CD4-positive, alpha-beta T cell (primary cell): ENCODE results near the gene RNF144A. TPM values are rescaled to one million over a fixed set of nuclear protein-coding genes. Genes with fewer than 3 reads are reported as not detected.

ENCODE experiments used
- ATAC-seq: fragments of 200-7000 bp; cut with Tn5 transposase; one replicate; pipeline ENCODE4 v1.10.0; 2022; ENCODE audit warnings: mild to moderate bottlenecking; ENCODE audit not compliant: poor library complexity
- CTCF ChIA-PET: fragments of 350-600 bp; sonication (Branson Sonifier 250); formaldehyde crosslinking; loops from one replicate; lab custom pipeline; 2021; ENCODE audit warnings: antibody characterized with exemption, inconsistent platforms; lab: Charles Lee
- POLR2A ChIA-PET: fragments of 350-600 bp; sonication (Branson Sonifier 250); formaldehyde crosslinking; loops from one replicate; lab custom pipeline; 2021; ENCODE audit warnings: antibody characterized with exemption, inconsistent platforms; lab: Charles Lee
- DNase-seq, 14 experiments: peaks; one replicate each; pipeline ENCODE4 v3.0.0-alpha.2; 2013 to 2020; ENCODE audit warnings: mixed read lengths in 2 of 14
- H3K27ac ChIP-seq, 2 donors: one replicate each; pipeline versions ENCODE4 v1.5.1 to v1.7.0; 2013; ENCODE audit warnings: low read length in 2 of 2, low read depth in 1 of 2, mild to moderate bottlenecking in 1 of 2
- H3K27me3 ChIP-seq, 2 experiments: 1 replicate in 1 of 2; 2 replicates in 1 of 2; pipeline versions ENCODE4 v1.6.1 to v1.7.0; 2013; ENCODE audit warnings: low read length in 2 of 2, control low read depth in 1 of 2, mild to moderate bottlenecking in 1 of 2, moderate library complexity in 1 of 2; ENCODE audit not compliant: insufficient read depth in 2 of 2, control insufficient read depth in 1 of 2
- H3K36me3 ChIP-seq: one replicate; pipeline ENCODE4 v1.6.1; 2013; ENCODE audit warnings: low read length, control low read depth; ENCODE audit not compliant: insufficient read depth
- H3K4me1 ChIP-seq: one replicate; pipeline ENCODE4 v1.6.1; 2013; ENCODE audit warnings: low read length, control low read depth; ENCODE audit not compliant: insufficient read depth
- H3K4me3 ChIP-seq: one replicate; pipeline ENCODE4 v1.5.1; 2013; ENCODE audit warnings: mild to moderate bottlenecking, low read length, moderate library complexity
- H3K9me3 ChIP-seq, 2 experiments: 1 replicate in 1 of 2; 2 replicates in 1 of 2; pipeline versions ENCODE4 v1.6.1 to v1.7.0; 2013; ENCODE audit warnings: low read length in 2 of 2, mild to moderate bottlenecking in 2 of 2, control low read depth in 1 of 2, moderate library complexity in 1 of 2; ENCODE audit not compliant: control insufficient read depth in 1 of 2, insufficient read depth in 1 of 2
- H3K27ac Mint-ChIP-seq: one replicate; pipeline ENCODE4 v1.8.0; 2020; ENCODE audit warnings: mixed read lengths
- H3K27me3 Mint-ChIP-seq: one replicate; pipeline ENCODE4 v1.8.0; 2021; ENCODE audit warnings: mixed read lengths
- H3K36me3 Mint-ChIP-seq: one replicate; pipeline ENCODE4 v1.8.0; 2021; ENCODE audit warnings: low read depth, mixed read lengths
- H3K4me1 Mint-ChIP-seq: one replicate; pipeline ENCODE4 v1.8.0; 2021; ENCODE audit warnings: low read depth, mixed read lengths
- H3K4me3 Mint-ChIP-seq: one replicate; pipeline ENCODE4 v1.8.0; 2020; ENCODE audit warnings: mild to moderate bottlenecking, mixed read lengths
- H3K9me3 Mint-ChIP-seq: one replicate; pipeline ENCODE4 v1.8.0; 2020; ENCODE audit warnings: mixed read lengths
- CTCF ChIP-seq: fragments of 200-600 bp; IDR thresholded peaks from one replicate; pipeline ENCODE4 v1.8.0; 2022; ENCODE audit warnings: antibody characterized with exemption, mild to moderate bottlenecking
- intact Hi-C, 2 experiments: fragments of 100-400 bp; cut with DNase I in 1 of 2; cut with micrococcal nuclease in 1 of 2; formaldehyde crosslinking; loops; one replicate each; pipeline versions ENCODE4 v1.15.1 to v1.9.0; 2023 to 2025; cut with DNase I, micrococcal nuclease
- total RNA-seq, 174 experiments: library from RNA in 2 of 174; stranded (reverse) in 2 of 174; gene quantifications; one replicate each; pipeline ENCODE4 v1.2.3 and lab custom pipeline; 2021 to 2026

RNF144A gene
- total RNA-seq, 2 experiments from 2014 or later: 39.0 to 40.1 TPM

- POLR2A ChIA-PET: interaction anchor here (1.0 to 1.7 kb wide), 2 partner anchors 9 to 10 kb away, joined by 3 to 5 read pairs; no protein-coding TSS in a partner anchor
- intact Hi-C loops: no loop called here
- ATAC-seq: peak; percentile 43
Measured at GRCh38 chr2:7068457-7068856, 151.2 kb downstream of the RNF144A start.

GRCh38 chr2:7070483-7070882, 153.3 kb downstream of the RNF144A start:
- H3K27ac Mint-ChIP-seq: no peak overlapping the region

More at GRCh38 chr2:7068457-7068856, 151.2 kb downstream of the RNF144A start:
- Histone ChIP-seq H3K36me3 (no peaks in the 10 kb centered on the region), H3K4me3 (no peak overlapping the region), H3K27me3 (no peaks in the 10 kb centered on the region), H3K4me1 (no peaks in the 10 kb centered on the region), H3K27ac (no peak overlapping the region), H3K9me3 (peaks cover 3 to 5% of the 10 kb centered on the region in 2 experiments)
- no peak for TF ChIP-seq CTCF
- CTCF ChIA-PET: no interaction called here
- no peak overlapping the region for H3K4me3 Mint-ChIP-seq
- H3K27ac Mint-ChIP-seq: peak overlapping the region; percentile 16
- no peaks in the 10 kb centered on the region for H3K27me3 Mint-ChIP-seq
- DNase-seq: no peak
- H3K9me3 Mint-ChIP-seq: peaks cover 6% of the 10 kb centered on the region
- H3K4me1 Mint-ChIP-seq: peaks cover 11% of the 10 kb centered on the region
- H3K36me3 Mint-ChIP-seq: peaks cover 39% of the 10 kb centered on the region

GRCh38 chr2:7071154-7071553, 153.9 kb downstream of the RNF144A start:
- intact Hi-C loops: no loop called here
- no peak overlapping the region for H3K4me3 ChIP-seq
- Mint-ChIP-seq H3K4me1 (peaks cover 11% of the 10 kb centered on the region), H3K9me3 (no peaks in the 10 kb centered on the region), H3K36me3 (peaks cover 46% of the 10 kb centered on the region), H3K27ac (no peak overlapping the region), H3K4me3 (no peak overlapping the region), H3K27me3 (no peaks in the 10 kb centered on the region)
- DNase-seq (no peak), ATAC-seq (no peak)
- no peaks in the 10 kb centered on the region for H3K9me3 ChIP-seq
- H3K27me3 ChIP-seq: no peaks in the 10 kb centered on the region
- no peaks in the 10 kb centered on the region for H3K4me1 ChIP-seq
- CTCF ChIA-PET: interaction anchor here (0.7 kb wide), 1 partner anchor 804 kb away, joined by 3 read pairs; no protein-coding TSS in a partner anchor
- TF ChIP-seq CTCF: no peak
- POLR2A ChIA-PET: interaction anchor here (0.9 kb wide), 1 partner anchor 13 kb away, joined by 3 read pairs; no protein-coding TSS in a partner anchor
- H3K36me3 ChIP-seq: no peaks in the 10 kb centered on the region
- no peak overlapping the region for H3K27ac ChIP-seq

More at GRCh38 chr2:7070483-7070882, 153.3 kb downstream of the RNF144A start:
- Mint-ChIP-seq H3K9me3 (no peaks in the 10 kb centered on the region), H3K4me3 (no peak overlapping the region), H3K4me1 (peaks cover 11% of the 10 kb centered on the region), H3K27me3 (no peaks in the 10 kb centered on the region), H3K36me3 (peaks cover 41% of the 10 kb centered on the region)
- no peak for ATAC-seq
- Histone ChIP-seq H3K36me3 (no peaks in the 10 kb centered on the region), H3K9me3 (no peaks in the 10 kb centered on the region), H3K4me3 (no peak overlapping the region), H3K27me3 (no peaks in the 10 kb centered on the region), H3K27ac (no peak overlapping the region), H3K4me1 (no peaks in the 10 kb centered on the region)
- no peak for TF ChIP-seq CTCF
- ChIA-PET CTCF (interaction anchor here (0.7 kb wide), 1 partner anchor 805 kb away, joined by 3 read pairs; no protein-coding TSS in a partner anchor), POLR2A (no interaction called here)
- DNase-seq: no peak
- intact Hi-C loops: no loop called here
